HG03439 (cell line): ENCODE data around the gene IGSF8.

Experiments used
- ATAC-seq: cut with Tn5 transposase; IDR thresholded peaks from one replicate; pipeline ENCODE4 v1.9.1; 2021; ENCODE audit warnings: mild to moderate bottlenecking, moderate library complexity; ENCODE audit not compliant: unreplicated experiment

The IGSF8 gene

DNA sequence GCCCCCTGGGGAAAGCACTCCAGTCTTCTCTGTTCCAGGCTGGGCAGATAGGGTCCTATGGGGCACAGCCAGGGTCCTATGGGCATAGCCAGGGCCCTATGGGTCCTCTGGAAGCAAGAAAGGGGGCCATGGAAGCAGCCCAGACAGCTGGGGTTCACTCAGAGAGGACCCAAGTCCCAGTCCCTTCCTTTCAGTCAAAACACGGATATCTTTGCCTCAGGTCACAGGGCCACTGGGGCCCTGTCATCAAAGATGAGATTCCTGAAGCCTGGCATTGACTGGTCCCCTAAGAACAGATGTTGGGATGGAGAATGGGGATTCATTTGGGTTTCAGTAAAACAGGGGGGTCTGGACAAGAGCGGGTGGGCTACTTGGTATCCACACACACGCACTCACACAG, 8.5 kb downstream of the IGSF8 start:
- ATAC-seq = no peak

DNA sequence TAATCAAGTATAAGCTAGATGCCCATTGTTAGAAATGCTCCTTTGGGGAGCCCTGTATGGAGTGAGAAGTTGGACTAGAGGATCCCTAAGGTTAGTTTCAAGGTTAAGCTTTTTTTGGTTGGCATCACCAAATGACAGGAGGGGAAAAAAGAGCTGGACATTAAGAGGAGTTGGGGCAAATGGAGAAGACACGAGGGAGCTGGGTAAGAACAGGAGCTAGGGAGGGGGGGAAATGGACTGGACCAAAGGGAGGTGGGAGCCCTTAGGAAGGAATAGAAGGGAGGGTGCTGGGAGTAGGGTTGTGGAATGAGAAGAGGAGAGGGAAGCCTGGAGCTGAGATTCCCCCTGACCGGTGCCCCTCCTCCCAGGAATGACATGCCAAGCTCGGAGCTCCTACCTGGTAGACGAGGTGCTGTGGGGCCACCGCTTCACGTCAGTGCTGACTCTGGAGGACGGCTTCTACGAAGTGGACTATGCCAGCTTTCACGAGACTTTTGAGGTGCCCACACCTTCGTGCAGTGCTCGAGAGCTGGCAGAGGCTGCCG, 11.2 kb downstream of the IGSF8 start:
- ATAC-seq = no peak

DNA sequence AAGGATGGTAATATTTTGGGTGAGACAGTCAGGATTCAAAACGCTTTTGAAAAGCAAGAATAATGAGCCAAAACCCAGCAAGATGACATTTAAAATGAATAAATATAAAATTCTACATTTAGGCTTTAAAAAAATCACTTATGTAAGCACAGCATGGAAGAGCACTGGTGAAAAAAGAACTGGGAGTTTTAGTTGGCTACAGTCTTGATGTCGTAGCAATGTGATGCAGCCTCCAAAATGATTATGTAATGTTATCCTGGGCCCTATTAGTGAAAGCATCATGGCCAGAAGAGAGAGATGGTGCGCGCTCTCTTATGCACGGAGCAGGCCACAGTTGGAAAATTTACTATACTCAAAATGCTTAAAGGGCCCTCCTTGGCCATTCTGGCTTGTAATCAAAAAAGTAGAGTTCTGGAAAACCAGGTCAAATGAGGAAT, 11.9 kb downstream of the IGSF8 start:
- no peak for ATAC-seq

DNA sequence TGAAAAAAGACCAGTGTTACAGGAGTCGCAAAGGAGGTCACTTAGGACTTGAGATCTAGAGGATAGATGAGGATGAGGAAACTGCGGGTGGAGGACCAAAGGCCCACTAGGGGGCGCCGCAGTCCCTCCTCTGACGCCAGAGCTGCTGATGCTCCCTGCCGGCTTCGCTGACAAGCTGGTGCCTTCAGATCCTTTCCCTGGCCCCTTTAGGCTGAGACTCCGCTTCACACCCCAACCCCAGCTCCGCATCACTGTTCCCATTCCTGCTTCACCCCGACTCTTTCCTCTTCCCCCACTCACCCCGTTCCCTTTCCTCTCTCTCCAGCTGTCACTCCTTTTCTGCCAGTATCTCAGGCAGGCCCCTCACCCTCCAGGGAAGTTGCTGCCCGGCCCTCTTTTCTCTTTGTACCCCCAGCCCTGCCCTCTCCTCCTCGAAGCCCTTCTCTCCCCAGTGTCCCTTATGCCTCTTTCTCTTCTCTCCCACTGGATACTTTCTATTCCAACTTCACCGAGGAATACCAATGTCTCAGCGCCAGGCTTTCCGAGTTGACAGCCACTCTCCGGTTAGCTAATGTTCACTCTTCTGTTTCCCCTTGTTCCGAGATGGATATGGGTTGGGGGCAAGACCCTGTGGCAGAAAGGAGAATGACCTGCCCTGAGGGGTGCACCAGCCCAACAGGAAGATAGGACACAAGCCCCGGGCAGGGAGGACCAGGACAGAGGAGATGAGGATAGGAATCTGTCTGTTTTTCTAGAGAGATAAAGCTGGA, 12.5 kb downstream of the IGSF8 start:
- ATAC-seq = no peak

DNA sequence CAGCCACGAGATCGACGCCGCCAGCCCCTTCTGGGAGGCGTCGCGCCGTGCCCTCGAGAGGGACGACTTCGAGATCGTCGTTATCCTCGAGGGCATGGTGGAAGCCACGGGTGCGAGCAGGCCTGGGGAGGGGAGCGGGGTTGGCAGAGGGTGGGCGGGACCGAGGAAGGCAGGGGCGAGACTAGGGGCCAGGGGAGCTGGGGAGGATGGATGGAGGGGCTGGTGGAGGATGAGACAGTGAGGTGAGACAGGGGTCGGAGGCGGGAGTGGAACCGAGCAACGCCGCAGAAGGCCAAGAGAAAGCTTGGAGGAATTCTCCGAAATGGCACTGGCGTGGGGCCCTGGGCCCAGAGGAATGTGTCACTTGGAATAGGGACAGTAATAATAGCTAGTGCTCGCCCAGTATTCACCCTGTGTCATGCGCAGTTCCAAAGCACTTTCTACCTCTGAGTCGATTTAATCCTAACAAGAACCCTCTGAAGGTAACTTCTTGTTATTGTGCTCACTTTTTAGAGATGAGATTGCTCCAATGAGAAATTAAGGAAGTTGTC, 13.6 kb downstream of the IGSF8 start:
- no peak for ATAC-seq

DNA sequence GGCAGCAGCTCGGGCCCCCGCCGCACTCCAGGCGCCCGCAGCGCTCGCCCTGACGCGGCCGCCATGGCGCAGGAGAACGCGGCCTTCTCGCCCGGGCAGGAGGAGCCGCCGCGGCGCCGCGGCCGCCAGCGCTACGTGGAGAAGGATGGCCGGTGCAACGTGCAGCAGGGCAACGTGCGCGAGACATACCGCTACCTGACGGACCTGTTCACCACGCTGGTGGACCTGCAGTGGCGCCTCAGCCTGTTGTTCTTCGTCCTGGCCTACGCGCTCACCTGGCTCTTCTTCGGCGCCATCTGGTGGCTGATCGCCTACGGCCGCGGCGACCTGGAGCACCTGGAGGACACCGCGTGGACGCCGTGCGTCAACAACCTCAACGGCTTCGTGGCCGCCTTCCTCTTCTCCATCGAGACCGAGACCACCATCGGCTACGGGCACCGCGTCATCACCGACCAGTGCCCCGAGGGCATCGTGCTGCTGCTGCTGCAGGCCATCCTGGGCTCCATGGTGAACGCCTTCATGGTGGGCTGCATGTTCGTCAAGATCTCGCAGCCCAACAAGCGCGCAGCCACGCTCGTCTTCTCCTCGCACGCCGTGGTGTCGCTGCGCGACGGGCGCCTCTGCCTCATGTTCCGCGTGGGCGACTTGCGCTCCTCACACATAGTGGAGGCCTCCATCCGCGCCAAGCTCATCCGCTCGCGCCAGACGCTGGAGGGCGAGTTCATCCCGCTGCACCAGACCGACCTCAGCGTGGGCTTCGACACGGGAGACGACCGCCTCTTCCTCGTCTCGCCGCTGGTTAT, 14.2 kb downstream of the IGSF8 start:
- peak; percentile 73 for ATAC-seq

DNA sequence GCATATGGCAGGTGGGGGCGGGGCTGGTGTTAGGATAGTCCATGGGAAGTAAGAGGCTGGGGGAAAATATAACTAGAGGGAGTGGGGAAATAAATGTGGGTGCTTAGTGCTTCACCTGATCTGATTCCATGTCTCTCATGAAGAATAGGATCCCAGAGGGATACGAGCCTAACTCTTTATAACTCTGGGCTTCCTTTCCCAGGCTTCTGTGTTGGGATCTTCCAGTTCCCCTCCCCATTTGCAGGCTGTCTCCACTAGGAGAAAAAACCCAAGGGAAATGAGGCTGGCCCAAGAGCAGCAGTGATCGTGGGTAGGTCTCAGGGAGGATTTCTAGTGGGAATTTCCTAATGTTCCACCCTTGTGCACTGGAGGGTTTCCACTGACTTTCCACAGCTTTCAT, 15.5 kb downstream of the IGSF8 start:
- no peak for ATAC-seq

DNA sequence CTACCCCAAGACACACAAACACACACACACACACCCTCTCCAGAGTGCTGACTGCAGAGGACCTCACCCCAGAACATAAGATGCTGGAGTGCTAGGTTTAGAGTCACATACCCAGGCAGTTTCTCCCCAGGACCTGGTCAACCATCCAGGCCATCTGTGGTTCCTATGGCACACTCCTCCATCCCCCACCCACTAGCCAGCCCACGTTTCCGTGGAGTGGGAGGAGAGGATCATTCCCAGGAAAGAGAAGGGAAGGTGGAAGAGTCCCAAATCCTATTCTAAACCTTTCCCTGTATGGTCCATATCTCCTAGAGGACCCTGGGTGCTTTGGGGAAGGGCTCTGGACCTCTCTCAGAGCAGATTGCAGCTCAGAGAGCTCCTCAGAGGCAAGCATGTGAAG, 15.9 kb downstream of the IGSF8 start:
- ATAC-seq = no peak

DNA sequence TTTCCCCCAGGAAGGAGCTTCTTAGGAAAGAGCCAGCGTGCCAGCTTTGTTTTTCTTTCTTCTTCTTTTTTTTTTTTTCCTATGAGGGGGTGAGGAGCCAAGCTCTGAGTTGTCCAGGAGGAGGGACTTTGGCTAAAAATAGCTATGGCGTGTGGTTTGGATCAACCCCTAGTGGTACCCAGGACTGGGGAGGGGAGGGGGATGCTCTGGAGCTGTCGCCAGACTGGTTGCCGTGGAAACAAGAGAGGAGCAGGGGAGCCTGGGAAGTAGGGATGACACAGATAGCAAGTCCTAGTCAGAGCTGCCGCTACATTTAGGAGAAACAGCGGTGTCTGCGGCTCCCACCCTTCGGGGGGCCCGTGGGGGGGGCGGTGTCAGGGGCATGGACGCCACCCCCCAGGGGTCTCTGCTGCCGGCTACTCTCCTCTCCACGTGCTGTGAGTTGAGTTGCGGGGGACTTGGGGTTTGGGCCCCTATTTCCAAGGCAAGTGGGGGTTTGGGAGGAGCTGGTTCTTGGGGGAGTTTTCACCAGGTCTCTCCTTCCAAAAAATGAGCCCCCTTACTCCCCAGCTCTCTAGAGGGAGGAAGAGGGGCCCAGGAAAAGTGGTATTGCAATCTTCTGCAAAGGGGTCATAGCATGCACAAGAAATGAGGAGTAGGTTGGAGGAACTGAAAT, 17.0 kb downstream of the IGSF8 start, which contains the start of gene KCNJ9:
Gene KCNJ9, plus strand, starts transcription at position 278 of the 676 bp plus-strand sequence. CDS start 2,493 bp downstream, outside the sequence.
- no peak for ATAC-seq

DNA sequence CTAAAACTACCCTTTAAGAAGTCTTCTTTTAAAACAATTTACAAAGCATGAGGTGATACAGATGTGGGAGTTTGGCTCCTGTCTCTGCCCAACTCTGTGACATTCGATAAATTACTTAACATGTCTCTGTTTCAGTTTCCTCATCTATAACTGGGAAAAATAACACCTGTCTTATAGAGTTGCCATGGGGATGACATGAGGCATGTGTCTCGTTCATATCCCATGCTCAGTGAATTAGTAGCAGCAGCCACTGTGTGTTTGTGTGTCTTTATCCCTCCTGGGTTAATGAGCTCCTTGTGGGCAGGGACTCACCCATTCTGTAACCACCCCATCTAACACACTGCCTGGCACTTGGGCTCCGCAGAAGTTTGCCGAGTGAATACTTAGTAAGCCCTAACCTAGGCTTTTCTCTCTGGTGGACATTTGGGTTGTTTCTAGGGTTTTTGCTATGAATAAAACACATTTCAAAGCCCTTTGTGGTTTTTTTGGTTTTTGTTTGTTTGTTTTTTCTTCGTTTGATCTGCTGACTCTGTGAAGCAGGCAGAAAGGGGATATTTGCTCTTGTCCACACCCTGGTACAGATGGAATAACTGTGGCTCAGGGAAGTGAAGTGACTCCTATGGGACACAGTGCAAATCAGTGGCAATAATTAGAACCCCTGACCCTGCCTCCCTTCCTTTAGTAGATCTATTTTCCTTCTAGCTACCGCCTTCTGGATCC, 17.9 kb downstream of the IGSF8 start:
- ATAC-seq = no peak

DNA sequence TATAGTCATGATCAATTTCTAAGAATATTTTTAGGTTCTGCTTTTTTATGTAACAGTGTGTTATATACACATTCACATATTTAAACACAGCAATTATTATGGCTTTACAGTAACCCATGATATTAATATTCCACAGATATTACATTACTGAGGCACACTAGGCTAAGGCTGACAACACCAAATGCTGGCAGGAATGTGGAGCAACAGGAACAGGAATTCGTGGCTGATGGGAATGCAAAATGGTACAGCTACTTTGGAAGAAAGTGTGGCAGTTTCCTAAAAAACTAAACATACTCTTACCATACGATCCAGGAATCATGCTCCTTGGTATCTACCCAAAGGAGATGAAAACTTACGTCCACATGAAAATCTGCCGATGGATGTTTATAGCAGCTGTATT, 19.0 kb downstream of the IGSF8 start:
- ATAC-seq = no peak

DNA sequence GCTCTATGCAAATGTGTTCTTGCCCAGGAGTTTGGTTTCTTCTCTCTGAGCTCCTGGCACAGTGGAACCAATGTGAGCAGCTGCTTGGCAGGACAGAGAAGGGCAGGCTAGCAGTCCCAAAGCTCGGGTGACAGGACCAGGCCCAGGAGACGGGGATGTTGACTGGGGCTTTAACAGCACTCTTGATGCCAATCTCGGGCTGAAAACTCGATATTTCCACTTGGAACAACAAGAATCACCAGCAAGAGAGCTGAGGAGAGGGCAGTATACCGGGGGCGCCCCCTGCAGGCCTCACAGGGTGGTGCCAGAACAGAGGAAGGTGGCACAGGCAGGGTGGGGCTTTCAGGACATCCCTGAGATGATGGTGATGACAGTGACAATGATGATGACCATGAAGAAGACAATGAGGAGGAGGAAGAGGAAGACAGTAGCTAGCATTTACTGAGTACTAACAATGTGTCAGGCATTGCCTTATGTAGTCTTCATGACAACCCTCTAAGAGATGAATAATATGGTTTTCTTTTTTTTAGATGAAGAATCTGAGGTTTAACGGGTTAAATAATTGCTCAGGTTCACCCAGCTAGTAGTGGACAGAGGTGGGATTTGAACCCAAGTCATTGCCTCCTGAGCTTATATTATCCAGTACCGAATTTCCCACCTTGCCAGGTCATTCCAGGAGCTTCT, 19.8 kb downstream of the IGSF8 start:
- ATAC-seq = no peak

DNA sequence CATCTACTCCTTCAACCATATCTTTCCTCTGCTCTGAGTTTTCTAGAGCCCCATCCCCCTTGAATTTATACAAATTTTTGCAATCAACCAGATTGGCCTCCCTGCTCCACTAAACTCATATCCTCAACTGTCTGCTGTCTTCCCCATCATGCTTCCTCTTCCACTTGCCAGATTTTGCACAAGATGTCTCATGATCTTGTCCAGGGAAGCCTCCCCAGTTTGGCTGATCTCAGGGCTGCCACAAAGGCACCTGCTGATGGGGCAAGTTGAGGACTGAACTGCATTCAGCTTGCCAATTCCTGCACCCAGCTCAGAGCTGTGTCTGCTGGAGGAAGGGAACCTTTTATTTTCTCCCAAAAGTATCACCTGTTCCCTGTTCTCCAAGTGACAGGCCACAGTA, 20.9 kb downstream of the IGSF8 start:
- no peak for ATAC-seq

DNA sequence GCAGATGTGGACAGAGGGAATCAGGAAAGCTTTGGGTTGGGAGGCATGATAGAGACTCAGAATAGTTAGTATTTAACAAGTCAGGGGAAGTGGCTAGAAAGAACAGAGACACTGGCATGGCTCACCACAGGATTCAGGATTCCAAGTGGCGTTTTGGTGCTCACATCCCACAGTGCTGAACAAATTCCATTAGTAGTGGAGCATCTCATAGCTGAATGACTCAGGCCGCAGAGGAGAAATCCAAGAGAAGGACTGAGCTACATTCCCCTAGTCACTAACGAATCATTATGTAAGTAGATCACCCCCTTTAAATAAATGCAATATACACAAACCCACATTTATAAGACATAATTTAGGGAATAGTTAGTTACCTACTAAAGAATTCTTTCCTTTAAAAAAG, 22.1 kb downstream of the IGSF8 start:
- no peak for ATAC-seq

DNA sequence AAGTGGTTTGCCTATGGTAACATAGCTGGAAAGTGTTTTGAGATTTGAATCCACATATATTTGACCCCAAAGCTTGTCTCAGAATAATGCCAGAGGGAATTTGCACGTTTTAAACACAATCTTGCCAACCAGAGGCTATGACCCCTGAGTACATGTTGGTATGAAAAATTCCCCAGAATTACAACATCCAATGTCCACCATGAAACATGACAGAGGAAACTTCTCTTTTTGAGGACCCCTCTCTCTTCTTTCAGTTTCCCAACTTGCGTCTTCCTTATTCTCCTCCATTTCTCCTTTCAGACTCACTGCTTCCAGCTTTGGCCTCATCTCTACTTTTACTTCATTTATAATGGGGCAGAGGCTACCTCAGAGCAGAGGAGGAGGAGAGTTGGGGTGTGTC, 22.6 kb downstream of the IGSF8 start:
- ATAC-seq = no peak

DNA sequence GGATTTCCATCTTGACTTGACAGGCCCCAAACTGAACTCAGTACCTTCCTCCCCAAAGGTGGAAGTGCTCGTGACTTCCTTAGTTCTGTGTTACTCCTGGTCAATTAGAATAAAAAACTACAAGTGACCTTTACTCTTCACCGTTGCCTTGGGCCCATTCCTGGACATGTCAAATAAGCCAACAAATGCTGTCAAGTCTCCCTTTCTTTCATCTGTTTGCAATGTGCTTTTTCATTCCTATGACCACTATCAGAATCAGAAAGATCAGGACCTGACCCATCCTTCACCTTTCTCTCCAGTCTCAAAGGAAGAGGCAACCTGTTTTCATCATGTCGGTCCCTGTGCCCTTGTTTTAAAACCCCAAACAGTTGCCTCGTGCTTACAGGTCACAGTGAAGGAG, 23.6 kb downstream of the IGSF8 start:
- ATAC-seq = no peak

DNA sequence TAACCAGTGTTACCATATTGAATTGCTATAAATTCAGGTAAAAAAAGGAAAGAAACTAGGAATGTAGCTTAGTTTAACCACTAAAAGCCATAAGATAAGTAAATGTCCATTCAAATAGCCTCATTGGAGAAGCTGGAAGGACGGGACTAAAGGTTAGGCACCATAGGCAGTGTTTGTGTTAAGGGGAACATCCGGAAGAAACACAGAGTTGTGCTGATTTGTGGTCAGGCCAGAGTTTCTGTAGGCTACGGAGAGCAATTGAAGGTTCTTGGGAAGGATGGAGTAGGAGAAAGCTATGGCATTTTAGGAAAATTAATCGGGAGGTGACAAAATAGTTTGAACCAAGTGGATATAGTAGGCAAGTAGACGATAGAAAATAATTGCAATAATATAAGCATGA, 27.1 kb downstream of the IGSF8 start:
- ATAC-seq = no peak

DNA sequence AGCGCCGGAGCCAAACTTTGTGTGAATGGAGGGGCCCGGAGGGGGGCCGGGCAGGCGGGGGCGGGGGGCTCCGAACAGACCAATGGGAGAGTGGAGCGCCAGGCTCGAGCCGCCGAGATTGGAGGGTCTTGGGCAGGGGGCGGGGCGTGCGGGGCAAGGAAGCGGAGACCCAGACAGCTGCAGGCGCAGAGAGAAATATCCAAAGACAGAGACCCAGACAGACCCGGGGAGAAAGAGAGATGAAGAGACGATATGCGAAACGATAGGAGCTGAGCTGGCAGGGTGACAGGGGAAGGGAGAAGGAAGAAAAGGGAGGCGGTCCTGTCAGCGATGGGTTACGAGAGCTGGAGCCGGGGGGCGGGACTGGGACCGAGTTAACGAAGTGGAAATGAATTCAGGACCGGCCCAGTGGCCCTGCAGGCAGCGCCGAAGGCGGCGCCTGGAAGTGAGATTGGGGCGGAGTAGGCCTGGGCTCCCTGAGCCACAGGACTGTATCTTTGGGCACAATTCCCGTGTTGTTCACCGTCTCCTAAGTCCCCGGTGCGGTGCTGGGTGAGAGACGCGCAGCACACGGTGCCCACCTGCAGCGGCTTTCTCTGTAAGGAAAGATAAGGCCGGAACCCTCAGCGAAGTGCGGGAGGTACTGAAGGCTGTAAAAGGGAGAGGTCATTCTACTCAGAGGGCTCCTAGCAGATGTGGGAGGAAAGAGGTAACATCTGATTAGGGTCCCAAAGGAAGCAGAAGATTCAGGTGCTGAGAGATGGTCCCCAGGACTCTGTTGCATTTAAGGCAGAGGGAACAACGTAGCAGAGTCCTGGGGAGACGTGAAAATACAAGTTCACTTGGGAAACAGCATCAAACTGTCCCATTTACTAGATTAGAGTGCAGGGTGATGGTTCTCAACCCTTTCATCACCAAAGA, 27.9 kb downstream of the IGSF8 start:
- ATAC-seq = no peak
